IMR-90 (cell line): ENCODE results near the gene TGFBRAP1. TPM values are rescaled to one million over a fixed set of nuclear protein-coding genes. Genes with fewer than 3 reads are reported as not detected.

Source experiments
- ATAC-seq: fragments of 200-7000 bp; cut with Tn5 transposase; 2 replicates; pipeline ENCODE4 v1.9.1; 2020; ENCODE audit warnings: low read depth, mild to moderate bottlenecking, moderate library complexity
- BruUV-seq: library from RNA; stranded (reverse); fragments of 400-500 nt; replicated peaks from 2 replicates; lab custom pipeline; 2021; lab: Mats Ljungman, UMichigan
- CTCF ChIA-PET: fragments of 300-600 bp; formaldehyde crosslinking; extraction: SDS; loops from one replicate; lab custom pipeline; 2021; ENCODE audit warnings: antibody characterized with exemption; lab: Yijun Ruan, JAX
- POLR2A ChIA-PET: fragments of 300-600 bp; sonication (Branson Sonifier 250); formaldehyde crosslinking; loops from one replicate; lab custom pipeline; 2022; ENCODE audit warnings: antibody characterized with exemption; ENCODE audit not compliant: unreplicated experiment; lab: Charles Lee
- DNase-seq: peaks from one replicate; pipeline ENCODE4 v3.0.0; 2013
- H2AFZ ChIP-seq: replicated peaks from 2 replicates; pipeline ENCODE3; 2013; ENCODE audit warnings: low read length, mild to moderate bottlenecking; ENCODE audit not compliant: poor library complexity
- H2AK5ac ChIP-seq: 2 replicates; pipeline ENCODE4 v1.6.1; 2013; ENCODE audit warnings: low read depth, low read length, inconsistent platforms
- H2AK9ac ChIP-seq: replicated peaks from 2 replicates; pipeline ENCODE3; 2013; ENCODE audit warnings: mild to moderate bottlenecking, low read depth, low read length, moderate library complexity; ENCODE audit not compliant: poor library complexity
- H2BK120ac ChIP-seq: 2 replicates; pipeline ENCODE4 v1.6.1; 2013; ENCODE audit warnings: low read depth, low read length, inconsistent platforms
- H2BK15ac ChIP-seq: 3 replicates; pipeline ENCODE4 v1.6.1; 2013; ENCODE audit warnings: low read depth, low read length, inconsistent platforms
- H2BK20ac ChIP-seq: 2 replicates; pipeline ENCODE4 v1.6.1; 2013; ENCODE audit warnings: low read depth, mild to moderate bottlenecking, inconsistent platforms, low read length, moderate library complexity
- H2BK5ac ChIP-seq: 2 replicates; pipeline ENCODE4 v1.6.1; 2013; ENCODE audit warnings: mild to moderate bottlenecking, low read depth, low read length, inconsistent platforms; ENCODE audit not compliant: poor library complexity, severe bottlenecking
- H3K14ac ChIP-seq: replicated peaks from 2 replicates; pipeline ENCODE4 v1.6.1; 2013; ENCODE audit warnings: low read depth, low read length, inconsistent platforms
- H3K18ac ChIP-seq: 2 replicates; pipeline ENCODE4 v1.6.1; 2013; ENCODE audit warnings: low read depth, low read length, control low read depth
- H3K23ac ChIP-seq: 2 replicates; pipeline ENCODE4 v1.6.1; 2013; ENCODE audit warnings: low read depth, low read length, inconsistent platforms
- H3K27ac ChIP-seq: 2 replicates; pipeline ENCODE4 v1.5.1; 2013; ENCODE audit warnings: mild to moderate bottlenecking, control low read depth, low read length; ENCODE audit not compliant: insufficient read depth
- H3K27me3 ChIP-seq: 2 replicates; pipeline ENCODE4 v1.6.1; 2013; ENCODE audit warnings: low read length; ENCODE audit not compliant: control insufficient read depth, insufficient read depth
- H3K36me3 ChIP-seq: 2 replicates; pipeline ENCODE4 v1.6.1; 2013; ENCODE audit warnings: low read length, mixed read lengths; ENCODE audit not compliant: control insufficient read depth, insufficient read depth
- H3K4ac ChIP-seq: 2 replicates; pipeline ENCODE4 v1.6.1; 2013; ENCODE audit warnings: low read depth, low read length, inconsistent platforms
- H3K4me1 ChIP-seq: 2 replicates; pipeline ENCODE4 v1.6.1; 2013; ENCODE audit warnings: low read length, mixed read lengths; ENCODE audit not compliant: control insufficient read depth, insufficient read depth
- H3K4me2 ChIP-seq: 2 replicates; pipeline ENCODE4 v1.6.1; 2013; ENCODE audit warnings: low read depth, mild to moderate bottlenecking, control low read depth, low read length, moderate library complexity
- H3K4me3 ChIP-seq: 2 replicates; pipeline ENCODE4 v1.5.1; 2013; ENCODE audit warnings: low read depth, mild to moderate bottlenecking, control low read depth, low read length, moderate library complexity; ENCODE audit not compliant: insufficient read depth
- H3K56ac ChIP-seq: 2 replicates; pipeline ENCODE4 v1.6.1; 2013; ENCODE audit warnings: low read length, inconsistent platforms; ENCODE audit not compliant: insufficient read depth; ENCODE audit errors: extremely low read depth
- H3K79me1 ChIP-seq, 2 experiments: 2 replicates each; pipeline ENCODE4 v1.6.1; 2013; ENCODE audit warnings: low read length in 2 of 2, inconsistent platforms in 1 of 2, low read depth in 1 of 2
- H3K9ac ChIP-seq: 2 replicates; pipeline ENCODE4 v1.6.1; 2013; ENCODE audit warnings: low read depth, low read length, control low read depth
- H3K9me1 ChIP-seq: 2 replicates; pipeline ENCODE4 v1.6.1; 2013; ENCODE audit warnings: low read length, inconsistent platforms; ENCODE audit not compliant: insufficient read depth
- H3K9me3 ChIP-seq: 2 replicates; pipeline ENCODE4 v1.6.1; 2013; ENCODE audit warnings: low read length; ENCODE audit not compliant: control insufficient read depth, insufficient read depth
- H4K20me1 ChIP-seq: 2 replicates; pipeline ENCODE4 v1.6.1; 2013; ENCODE audit warnings: low read length, inconsistent platforms; ENCODE audit not compliant: insufficient read depth
- H4K5ac ChIP-seq: 2 replicates; pipeline ENCODE4 v1.6.1; 2013; ENCODE audit warnings: mild to moderate bottlenecking, low read depth, low read length, control low read depth
- H4K8ac ChIP-seq, 2 experiments: 2 replicates each; pipeline ENCODE4 v1.6.1; 2013; ENCODE audit warnings: low read depth in 2 of 2, low read length in 2 of 2, control low read depth in 1 of 2, inconsistent platforms in 1 of 2
- H4K91ac ChIP-seq: 2 replicates; pipeline ENCODE4 v1.6.1; 2013; ENCODE audit warnings: low read depth, low read length, inconsistent platforms; ENCODE audit not compliant: insufficient read depth
- BHLHE40 ChIP-seq: fragments of 150-350 bp; IDR thresholded peaks from 2 replicates; pipeline ENCODE4 v1.6.1; 2016; ENCODE audit warnings: mild to moderate bottlenecking, low read depth, low read length
- MAFK ChIP-seq: IDR thresholded peaks from 2 replicates; pipeline ENCODE4 v1.6.1; 2012; ENCODE audit warnings: low read depth, low read length, improper control_type of control experiment
- MAZ ChIP-seq: IDR thresholded peaks from 2 replicates; pipeline ENCODE4 v1.6.1; 2012; ENCODE audit warnings: low read depth, mild to moderate bottlenecking, low read length, improper control_type of control experiment, moderate library complexity, borderline replicate concordance
- MXI1 ChIP-seq: IDR thresholded peaks from 2 replicates; pipeline ENCODE4 v1.6.1; 2012; ENCODE audit warnings: low read depth, mild to moderate bottlenecking, low read length, moderate library complexity, borderline replicate concordance
- NFE2L2 ChIP-seq: fragments of 150-350 bp; IDR thresholded peaks from 2 replicates; pipeline ENCODE4 v1.6.1; 2016; ENCODE audit warnings: low read depth, mild to moderate bottlenecking, low read length
- POLR2A ChIP-seq: IDR thresholded peaks from 2 replicates; pipeline ENCODE4 v1.6.1; 2012; ENCODE audit warnings: mild to moderate bottlenecking, low read depth, low read length
- SMC3 ChIP-seq: fragments of 150-350 bp; IDR thresholded peaks from 2 replicates; pipeline ENCODE4 v1.6.1; 2016; ENCODE audit warnings: low read depth, mild to moderate bottlenecking, antibody characterized with exemption, low read length, moderate library complexity
- WGBS, 2 experiments: methylation state at CpG; one replicate each; pipeline versions ENCODE4 v1.1.5 to v1.1.7; 2013; ENCODE audit warnings: missing lambda C conversion rate in 2 of 2; ENCODE audit not compliant: insufficient read length in 1 of 2; ENCODE audit errors: extremely low coverage in 2 of 2; 5-methylcytosine and 5-hydroxymethylcytosine counted together
- dilution Hi-C: fragments of 300-500 bp; cut with HindIII; formaldehyde crosslinking; loops from one replicate; pipeline ENCODE4 v1.14.3; 2018; ENCODE audit warnings: low sequenced_read_pairs; ENCODE audit not compliant: unreplicated experiment
- in situ Hi-C: fragments of 300-500 bp; cut with MboI; formaldehyde crosslinking; loops from 3 replicates; pipeline ENCODE4 v1.14.3; 2019; ENCODE audit warnings: low sequenced_read_pairs, inconsistent platforms, mixed read lengths
- intact Hi-C: fragments of 100-400 bp; cut with micrococcal nuclease; formaldehyde crosslinking; loops from 2 replicates; pipeline ENCODE4 v1.10.0; 2022
- polyA plus RNA-seq, 3 experiments: library from polyadenylated mRNA; depleted of rRNA; stranded (reverse); fragments of >200 nt; gene quantifications; 2 replicates each; pipeline ENCODE4 v1.2.3, GENCODE V29; 2012; ENCODE audit warnings: low replicate concordance in 1 of 3
- total RNA-seq: library from RNA; depleted of rRNA; stranded (reverse); fragments of >200 nt; gene quantifications from 2 replicates; pipeline ENCODE4 v1.2.3, GENCODE V29; 2012
- TF ChIP-seq, protein P1 (sequence below): fragments of 150-350 bp; IDR thresholded peaks from 2 replicates; pipeline ENCODE4 v1.6.1; 2017; ENCODE audit warnings: mild to moderate bottlenecking, antibody characterized with exemption, low read length, low read depth

TGFBRAP1 gene
- total and polyA plus RNA-seq, 2 of the 4 experiments (the other 2 are of a cell fraction): 7.2 to 10.4 TPM

DNA sequence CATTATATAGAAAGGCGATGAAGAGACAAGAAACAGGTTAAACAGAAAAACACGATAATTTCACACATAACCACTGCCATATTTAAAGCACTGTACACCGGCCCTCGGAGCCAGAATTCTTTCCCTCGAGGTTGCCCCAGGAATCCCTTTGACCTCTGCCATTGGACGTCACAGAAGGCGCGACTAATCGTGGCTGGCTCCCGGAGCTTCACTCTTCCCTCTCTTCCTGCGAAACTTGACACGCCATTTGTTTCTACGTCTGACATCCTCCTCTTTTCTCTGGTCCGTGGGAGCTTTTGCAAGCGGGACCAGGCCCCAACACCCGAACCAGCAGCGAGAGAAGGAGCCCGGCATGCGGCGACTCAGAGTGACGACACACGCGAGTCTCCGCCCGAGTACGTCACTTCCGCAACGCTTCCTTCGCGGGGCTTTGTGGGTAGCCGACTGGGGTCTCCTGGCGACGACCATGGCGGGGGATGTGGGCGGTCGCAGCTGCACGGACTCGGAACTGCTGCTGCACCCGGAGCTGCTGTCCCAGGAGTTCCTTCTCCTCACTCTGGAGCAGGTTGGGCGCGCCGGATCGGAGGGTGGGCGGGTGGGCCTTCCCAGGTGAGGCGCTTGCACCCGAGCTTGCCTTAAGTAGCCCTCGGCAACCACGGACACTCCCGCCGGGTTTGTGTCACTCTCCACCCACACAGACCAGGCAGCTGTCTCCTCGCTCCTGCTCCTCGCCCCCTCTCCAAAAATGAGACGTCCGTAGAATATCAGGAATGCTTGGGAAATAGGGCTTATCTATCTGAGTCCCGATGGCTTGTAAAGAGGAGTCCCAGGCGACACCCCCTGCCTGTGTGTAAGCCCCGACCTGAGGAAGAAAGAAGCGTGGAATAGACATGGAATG, 7.8 kb upstream of the TGFBRAP1 start, which contains the start of gene C2orf49:
Gene C2orf49, plus strand, starts transcription at position 419 of the 898 bp plus-strand sequence. Its CDS starts 48 bp downstream, at position 467.
- peak within 1 kb of the TSS; percentile 98 to 100 for H4K8ac ChIP-seq
- peak; percentile 80 for DNase-seq
- peak within 1 kb of the TSS; percentile 98 for H4K5ac ChIP-seq
- no peaks in the 10 kb centered on the region; the same call in 1 of the 2 replicates for H3K9me1 ChIP-seq
- 0 out of 2 replicates have a peak, but pooled peaks cover 3% of the 10 kb centered on the region for H3K4me1 ChIP-seq
- H4K91ac ChIP-seq: peak within 1 kb of the TSS; percentile 97
- peak within 1 kb of the TSS; percentile 89; the same call in 2 of the 3 replicates for H2BK15ac ChIP-seq
- H2AFZ ChIP-seq: peak within 1 kb of the TSS; percentile 99
- peaks cover 13% of the 10 kb centered on the region for H3K36me3 ChIP-seq
- peak within 1 kb of the TSS; percentile 88 for H3K18ac ChIP-seq
- H3K23ac ChIP-seq: peak within 1 kb of the TSS; percentile 96
- peak within 1 kb of the TSS; percentile 99 for H3K9ac ChIP-seq
- BruUV-seq: TSS peak; percentile 89
- peak within 1 kb of the TSS; percentile 100 for H3K4me2 ChIP-seq
- peak within 1 kb of the TSS; percentile 65 for H2AK5ac ChIP-seq
- H2BK20ac ChIP-seq: peak within 1 kb of the TSS; percentile 72; the same call in 1 of the 2 replicates
- TF ChIP-seq NFE2L2: no peak
- TF ChIP-seq MAFK: no peak
- no peak for TF ChIP-seq SMC3
- TF ChIP-seq MXI1: 0 out of 2 replicates have a peak, but pooled peaks have one; percentile 43
- TF ChIP-seq POLR2A: peak; percentile 69
- 0 out of 2 replicates have a peak, but pooled peaks have one; percentile 13 for TF ChIP-seq MAZ
- no peak for TF ChIP-seq BHLHE40
- TF ChIP-seq, protein P1, sequence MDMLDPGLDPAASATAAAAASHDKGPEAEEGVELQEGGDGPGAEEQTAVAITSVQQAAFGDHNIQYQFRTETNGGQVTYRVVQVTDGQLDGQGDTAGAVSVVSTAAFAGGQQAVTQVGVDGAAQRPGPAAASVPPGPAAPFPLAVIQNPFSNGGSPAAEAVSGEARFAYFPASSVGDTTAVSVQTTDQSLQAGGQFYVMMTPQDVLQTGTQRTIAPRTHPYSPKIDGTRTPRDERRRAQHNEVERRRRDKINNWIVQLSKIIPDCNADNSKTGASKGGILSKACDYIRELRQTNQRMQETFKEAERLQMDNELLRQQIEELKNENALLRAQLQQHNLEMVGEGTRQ: no peak
- no peaks in the 10 kb centered on the region for H3K27me3 ChIP-seq
- H3K14ac ChIP-seq: peak within 1 kb of the TSS; percentile 98
- H3K4me3 ChIP-seq: peak within 1 kb of the TSS; percentile 75
- peak within 1 kb of the TSS; percentile 91 for H2AK9ac ChIP-seq
- intact Hi-C loops: no loop called here
- CTCF ChIA-PET: interaction anchor here (0.6 kb wide), 1 partner anchor 58 kb away, joined by 4 read pairs; no protein-coding TSS in a partner anchor
- no peaks in the 10 kb centered on the region; the same call in 1 of the 2 replicates for H4K20me1 ChIP-seq
- H3K27ac ChIP-seq: peak within 1 kb of the TSS; percentile 98
- H2BK5ac ChIP-seq: peak within 1 kb of the TSS; percentile 94
- peak within 1 kb of the TSS; percentile 97 for H2BK120ac ChIP-seq
- H3K56ac ChIP-seq: peak within 1 kb of the TSS; percentile 98
- H3K9me3 ChIP-seq: no peaks in the 10 kb centered on the region
- peaks cover 11 to 37% of the 10 kb centered on the region in 2 experiments for H3K79me1 ChIP-seq
- peak; percentile 95 for ATAC-seq
- peak within 1 kb of the TSS; percentile 99 for H3K4ac ChIP-seq
- 0% methylated on average over 17 of the region's 58 CpGs; no CpG with 5 or more reads in 1 of the 2 experiments for WGBS, 2 experiments
- dilution Hi-C loops: no loop called here
- in situ Hi-C loops: loop anchor here (25.0 kb wide), 1 partner anchor 450 kb away; no protein-coding TSS in a partner anchor
- POLR2A ChIA-PET: no interaction called here
